IMR-90 (cell line): ENCODE results near the gene TNFRSF14. TPM values are rescaled to one million over a fixed set of nuclear protein-coding genes. Genes with fewer than 3 reads are reported as not detected.

Experiments
- ATAC-seq: fragments of 200-7000 bp; cut with Tn5 transposase; 2 replicates; pipeline ENCODE4 v1.9.1; 2020; ENCODE audit warnings: low read depth, mild to moderate bottlenecking, moderate library complexity
- BruUV-seq: library from RNA; stranded (reverse); fragments of 400-500 nt; replicated peaks from 2 replicates; lab custom pipeline; 2021; lab: Mats Ljungman, UMichigan
- CTCF ChIA-PET: fragments of 300-600 bp; formaldehyde crosslinking; extraction: SDS; loops from one replicate; lab custom pipeline; 2021; ENCODE audit warnings: antibody characterized with exemption; lab: Yijun Ruan, JAX
- POLR2A ChIA-PET: fragments of 300-600 bp; sonication (Branson Sonifier 250); formaldehyde crosslinking; loops from one replicate; lab custom pipeline; 2022; ENCODE audit warnings: antibody characterized with exemption; ENCODE audit not compliant: unreplicated experiment; lab: Charles Lee
- DNase-seq: peaks from one replicate; pipeline ENCODE4 v3.0.0; 2013
- H2AFZ ChIP-seq: replicated peaks from 2 replicates; pipeline ENCODE3; 2013; ENCODE audit warnings: low read length, mild to moderate bottlenecking; ENCODE audit not compliant: poor library complexity
- H2AK5ac ChIP-seq: 2 replicates; pipeline ENCODE4 v1.6.1; 2013; ENCODE audit warnings: low read depth, low read length, inconsistent platforms
- H2AK9ac ChIP-seq: replicated peaks from 2 replicates; pipeline ENCODE3; 2013; ENCODE audit warnings: mild to moderate bottlenecking, low read depth, low read length, moderate library complexity; ENCODE audit not compliant: poor library complexity
- H2BK120ac ChIP-seq: 2 replicates; pipeline ENCODE4 v1.6.1; 2013; ENCODE audit warnings: low read depth, low read length, inconsistent platforms
- H2BK15ac ChIP-seq: 3 replicates; pipeline ENCODE4 v1.6.1; 2013; ENCODE audit warnings: low read depth, low read length, inconsistent platforms
- H2BK20ac ChIP-seq: 2 replicates; pipeline ENCODE4 v1.6.1; 2013; ENCODE audit warnings: low read depth, mild to moderate bottlenecking, inconsistent platforms, low read length, moderate library complexity
- H2BK5ac ChIP-seq: 2 replicates; pipeline ENCODE4 v1.6.1; 2013; ENCODE audit warnings: mild to moderate bottlenecking, low read depth, low read length, inconsistent platforms; ENCODE audit not compliant: poor library complexity, severe bottlenecking
- H3K14ac ChIP-seq: replicated peaks from 2 replicates; pipeline ENCODE4 v1.6.1; 2013; ENCODE audit warnings: low read depth, low read length, inconsistent platforms
- H3K18ac ChIP-seq: 2 replicates; pipeline ENCODE4 v1.6.1; 2013; ENCODE audit warnings: low read depth, low read length, control low read depth
- H3K23ac ChIP-seq: 2 replicates; pipeline ENCODE4 v1.6.1; 2013; ENCODE audit warnings: low read depth, low read length, inconsistent platforms
- H3K27ac ChIP-seq: 2 replicates; pipeline ENCODE4 v1.5.1; 2013; ENCODE audit warnings: mild to moderate bottlenecking, control low read depth, low read length; ENCODE audit not compliant: insufficient read depth
- H3K27me3 ChIP-seq: 2 replicates; pipeline ENCODE4 v1.6.1; 2013; ENCODE audit warnings: low read length; ENCODE audit not compliant: control insufficient read depth, insufficient read depth
- H3K36me3 ChIP-seq: 2 replicates; pipeline ENCODE4 v1.6.1; 2013; ENCODE audit warnings: low read length, mixed read lengths; ENCODE audit not compliant: control insufficient read depth, insufficient read depth
- H3K4ac ChIP-seq: 2 replicates; pipeline ENCODE4 v1.6.1; 2013; ENCODE audit warnings: low read depth, low read length, inconsistent platforms
- H3K4me1 ChIP-seq: 2 replicates; pipeline ENCODE4 v1.6.1; 2013; ENCODE audit warnings: low read length, mixed read lengths; ENCODE audit not compliant: control insufficient read depth, insufficient read depth
- H3K4me2 ChIP-seq: 2 replicates; pipeline ENCODE4 v1.6.1; 2013; ENCODE audit warnings: low read depth, mild to moderate bottlenecking, control low read depth, low read length, moderate library complexity
- H3K4me3 ChIP-seq: 2 replicates; pipeline ENCODE4 v1.5.1; 2013; ENCODE audit warnings: low read depth, mild to moderate bottlenecking, control low read depth, low read length, moderate library complexity; ENCODE audit not compliant: insufficient read depth
- H3K56ac ChIP-seq: 2 replicates; pipeline ENCODE4 v1.6.1; 2013; ENCODE audit warnings: low read length, inconsistent platforms; ENCODE audit not compliant: insufficient read depth; ENCODE audit errors: extremely low read depth
- H3K79me1 ChIP-seq, 2 experiments: 2 replicates each; pipeline ENCODE4 v1.6.1; 2013; ENCODE audit warnings: low read length in 2 of 2, inconsistent platforms in 1 of 2, low read depth in 1 of 2
- H3K9ac ChIP-seq: 2 replicates; pipeline ENCODE4 v1.6.1; 2013; ENCODE audit warnings: low read depth, low read length, control low read depth
- H3K9me1 ChIP-seq: 2 replicates; pipeline ENCODE4 v1.6.1; 2013; ENCODE audit warnings: low read length, inconsistent platforms; ENCODE audit not compliant: insufficient read depth
- H3K9me3 ChIP-seq: 2 replicates; pipeline ENCODE4 v1.6.1; 2013; ENCODE audit warnings: low read length; ENCODE audit not compliant: control insufficient read depth, insufficient read depth
- H4K20me1 ChIP-seq: 2 replicates; pipeline ENCODE4 v1.6.1; 2013; ENCODE audit warnings: low read length, inconsistent platforms; ENCODE audit not compliant: insufficient read depth
- H4K5ac ChIP-seq: 2 replicates; pipeline ENCODE4 v1.6.1; 2013; ENCODE audit warnings: mild to moderate bottlenecking, low read depth, low read length, control low read depth
- H4K8ac ChIP-seq, 2 experiments: 2 replicates each; pipeline ENCODE4 v1.6.1; 2013; ENCODE audit warnings: low read depth in 2 of 2, low read length in 2 of 2, control low read depth in 1 of 2, inconsistent platforms in 1 of 2
- H4K91ac ChIP-seq: 2 replicates; pipeline ENCODE4 v1.6.1; 2013; ENCODE audit warnings: low read depth, low read length, inconsistent platforms; ENCODE audit not compliant: insufficient read depth
- BHLHE40 ChIP-seq: fragments of 150-350 bp; IDR thresholded peaks from 2 replicates; pipeline ENCODE4 v1.6.1; 2016; ENCODE audit warnings: mild to moderate bottlenecking, low read depth, low read length
- CEBPB ChIP-seq: IDR thresholded peaks from 2 replicates; pipeline ENCODE4 v1.6.1; 2012; ENCODE audit warnings: low read depth, low read length, improper control_type of control experiment
- CHD1 ChIP-seq: IDR thresholded peaks from 2 replicates; pipeline ENCODE4 v1.6.1; 2012; ENCODE audit warnings: low read depth, low read length, improper control_type of control experiment
- FOS ChIP-seq: fragments of 150-350 bp; IDR thresholded peaks from 2 replicates; pipeline ENCODE4 v1.6.1; 2016; ENCODE audit warnings: low read depth, low read length
- MAFK ChIP-seq: IDR thresholded peaks from 2 replicates; pipeline ENCODE4 v1.6.1; 2012; ENCODE audit warnings: low read depth, low read length, improper control_type of control experiment
- MAZ ChIP-seq: IDR thresholded peaks from 2 replicates; pipeline ENCODE4 v1.6.1; 2012; ENCODE audit warnings: low read depth, mild to moderate bottlenecking, low read length, improper control_type of control experiment, moderate library complexity, borderline replicate concordance
- MXI1 ChIP-seq: IDR thresholded peaks from 2 replicates; pipeline ENCODE4 v1.6.1; 2012; ENCODE audit warnings: low read depth, mild to moderate bottlenecking, low read length, moderate library complexity, borderline replicate concordance
- NFE2L2 ChIP-seq: fragments of 150-350 bp; IDR thresholded peaks from 2 replicates; pipeline ENCODE4 v1.6.1; 2016; ENCODE audit warnings: low read depth, mild to moderate bottlenecking, low read length
- POLR2A ChIP-seq: IDR thresholded peaks from 2 replicates; pipeline ENCODE4 v1.6.1; 2012; ENCODE audit warnings: mild to moderate bottlenecking, low read depth, low read length
- RAD21 ChIP-seq: IDR thresholded peaks from 2 replicates; pipeline ENCODE4 v1.6.1; 2012; ENCODE audit warnings: low read length, improper control_type of control experiment
- RCOR1 ChIP-seq: IDR thresholded peaks from 2 replicates; pipeline ENCODE4 v1.6.1; 2012; ENCODE audit warnings: mild to moderate bottlenecking, low read length, improper control_type of control experiment; ENCODE audit not compliant: insufficient replicate concordance
- RFX5 ChIP-seq: IDR thresholded peaks from 2 replicates; pipeline ENCODE4 v1.8.0; 2012; ENCODE audit warnings: low read depth, mild to moderate bottlenecking, low read length, moderate library complexity
- SMC3 ChIP-seq: fragments of 150-350 bp; IDR thresholded peaks from 2 replicates; pipeline ENCODE4 v1.6.1; 2016; ENCODE audit warnings: low read depth, mild to moderate bottlenecking, antibody characterized with exemption, low read length, moderate library complexity
- USF2 ChIP-seq: fragments of 150-350 bp; IDR thresholded peaks from 2 replicates; pipeline ENCODE4 v1.6.1; 2017; ENCODE audit warnings: mild to moderate bottlenecking, antibody characterized with exemption, low read length, low read depth
- WGBS, 2 experiments: methylation state at CpG; one replicate each; pipeline versions ENCODE4 v1.1.5 to v1.1.7; 2013; ENCODE audit warnings: missing lambda C conversion rate in 2 of 2; ENCODE audit not compliant: insufficient read length in 1 of 2; ENCODE audit errors: extremely low coverage in 2 of 2; 5-methylcytosine and 5-hydroxymethylcytosine counted together
- dilution Hi-C: fragments of 300-500 bp; cut with HindIII; formaldehyde crosslinking; loops from one replicate; pipeline ENCODE4 v1.14.3; 2018; ENCODE audit warnings: low sequenced_read_pairs; ENCODE audit not compliant: unreplicated experiment
- in situ Hi-C: fragments of 300-500 bp; cut with MboI; formaldehyde crosslinking; loops from 3 replicates; pipeline ENCODE4 v1.14.3; 2019; ENCODE audit warnings: low sequenced_read_pairs, inconsistent platforms, mixed read lengths
- intact Hi-C: fragments of 100-400 bp; cut with micrococcal nuclease; formaldehyde crosslinking; loops from 2 replicates; pipeline ENCODE4 v1.10.0; 2022
- polyA plus RNA-seq, 3 experiments: library from polyadenylated mRNA; depleted of rRNA; stranded (reverse); fragments of >200 nt; gene quantifications; 2 replicates each; pipeline ENCODE4 v1.2.3, GENCODE V29; 2012; ENCODE audit warnings: low replicate concordance in 1 of 3
- total RNA-seq: library from RNA; depleted of rRNA; stranded (reverse); fragments of >200 nt; gene quantifications from 2 replicates; pipeline ENCODE4 v1.2.3, GENCODE V29; 2012
- TF ChIP-seq, protein P1 (sequence below): fragments of 150-350 bp; IDR thresholded peaks from 2 replicates; pipeline ENCODE4 v1.6.1; 2016; ENCODE audit warnings: low read depth, mild to moderate bottlenecking, low read length, moderate library complexity, borderline replicate concordance
- TF ChIP-seq, protein P2 (sequence below): conservative IDR thresholded peaks from 2 replicates; pipeline ENCODE4 v1.5.1; 2012; ENCODE audit warnings: mild to moderate bottlenecking, low read depth, low read length, improper control_type of control experiment

Gene TNFRSF14
- total and polyA plus RNA-seq, 2 of the 4 experiments (the other 2 are of a cell fraction) = 1.3 to 4.2 TPM

DNA sequence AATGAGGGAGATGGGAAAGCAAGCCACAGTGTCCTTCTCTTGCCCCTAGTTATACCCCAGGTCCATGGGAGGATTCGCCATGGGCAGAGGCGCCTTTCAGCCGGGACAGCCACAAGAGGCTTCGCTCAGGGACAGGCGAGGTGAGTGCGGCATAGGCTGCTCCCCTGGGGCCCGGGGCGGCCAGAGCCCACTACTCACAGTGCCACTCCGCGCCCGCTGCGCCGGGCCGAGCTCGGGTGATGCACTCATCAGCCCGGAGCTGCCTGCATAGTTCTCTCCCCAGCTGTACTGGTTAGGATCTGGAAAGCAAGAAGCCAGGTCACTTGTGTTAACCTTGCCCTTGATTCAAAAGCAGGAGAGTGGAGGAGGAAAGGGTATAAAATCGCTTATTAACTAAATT lies 38.2 kb upstream of the TNFRSF14 start:
- Histone ChIP-seq H4K8ac (no peak overlapping the region), H2BK20ac (no peak overlapping the region), H3K79me1 (peaks cover 6 to 27% of the 10 kb centered on the region in 2 experiments), H3K14ac (no peak overlapping the region), H3K23ac (no peak overlapping the region), H4K5ac (no peak overlapping the region), H3K36me3 (peaks cover 76% of the 10 kb centered on the region), H4K91ac (no peak overlapping the region), H2BK15ac (no peak overlapping the region), H3K27ac (no peak overlapping the region), H2AK9ac (no peak overlapping the region), H2BK120ac (no peak overlapping the region), H3K4me2 (no peak overlapping the region), H3K4ac (no peak overlapping the region), H4K20me1 (peaks cover 19% of the 10 kb centered on the region), H3K56ac (no peak overlapping the region), H3K9me1 (peaks cover 6% of the 10 kb centered on the region), H3K18ac (no peak overlapping the region), H3K9ac (no peak overlapping the region), H2AK5ac (no peak overlapping the region), H3K4me3 (no peak overlapping the region), H3K27me3 (no peaks in the 10 kb centered on the region), H3K4me1 (peaks cover under 1% of the 10 kb centered on the region), H2AFZ (no peak overlapping the region), H2BK5ac (no peak overlapping the region), H3K9me3 (no peaks in the 10 kb centered on the region)
- ChIA-PET CTCF (no interaction called here), POLR2A (no interaction called here)
- TF ChIP-seq, protein P1, sequence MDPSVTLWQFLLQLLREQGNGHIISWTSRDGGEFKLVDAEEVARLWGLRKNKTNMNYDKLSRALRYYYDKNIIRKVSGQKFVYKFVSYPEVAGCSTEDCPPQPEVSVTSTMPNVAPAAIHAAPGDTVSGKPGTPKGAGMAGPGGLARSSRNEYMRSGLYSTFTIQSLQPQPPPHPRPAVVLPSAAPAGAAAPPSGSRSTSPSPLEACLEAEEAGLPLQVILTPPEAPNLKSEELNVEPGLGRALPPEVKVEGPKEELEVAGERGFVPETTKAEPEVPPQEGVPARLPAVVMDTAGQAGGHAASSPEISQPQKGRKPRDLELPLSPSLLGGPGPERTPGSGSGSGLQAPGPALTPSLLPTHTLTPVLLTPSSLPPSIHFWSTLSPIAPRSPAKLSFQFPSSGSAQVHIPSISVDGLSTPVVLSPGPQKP = no peak
- TF ChIP-seq BHLHE40 (no peak), FOS (no peak), MXI1 (no peak), RFX5 (no peak), USF2 (no peak), NFE2L2 (no peak), RAD21 (no peak), MAZ (no peak), SMC3 (no peak), RCOR1 (no peak), CEBPB (no peak), MAFK (no peak), CHD1 (no peak), POLR2A (no peak)
- TF ChIP-seq, protein P2, sequence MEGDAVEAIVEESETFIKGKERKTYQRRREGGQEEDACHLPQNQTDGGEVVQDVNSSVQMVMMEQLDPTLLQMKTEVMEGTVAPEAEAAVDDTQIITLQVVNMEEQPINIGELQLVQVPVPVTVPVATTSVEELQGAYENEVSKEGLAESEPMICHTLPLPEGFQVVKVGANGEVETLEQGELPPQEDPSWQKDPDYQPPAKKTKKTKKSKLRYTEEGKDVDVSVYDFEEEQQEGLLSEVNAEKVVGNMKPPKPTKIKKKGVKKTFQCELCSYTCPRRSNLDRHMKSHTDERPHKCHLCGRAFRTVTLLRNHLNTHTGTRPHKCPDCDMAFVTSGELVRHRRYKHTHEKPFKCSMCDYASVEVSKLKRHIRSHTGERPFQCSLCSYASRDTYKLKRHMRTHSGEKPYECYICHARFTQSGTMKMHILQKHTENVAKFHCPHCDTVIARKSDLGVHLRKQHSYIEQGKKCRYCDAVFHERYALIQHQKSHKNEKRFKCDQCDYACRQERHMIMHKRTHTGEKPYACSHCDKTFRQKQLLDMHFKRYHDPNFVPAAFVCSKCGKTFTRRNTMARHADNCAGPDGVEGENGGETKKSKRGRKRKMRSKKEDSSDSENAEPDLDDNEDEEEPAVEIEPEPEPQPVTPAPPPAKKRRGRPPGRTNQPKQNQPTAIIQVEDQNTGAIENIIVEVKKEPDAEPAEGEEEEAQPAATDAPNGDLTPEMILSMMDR = no peak
- WGBS, 2 experiments = 97% methylated on average over 11 of the region's 17 CpGs; no CpG with 5 or more reads in 1 of the 2 experiments
- DNase-seq (no peak), ATAC-seq (no peak)
- BruUV-seq = no TSS peak
- dilution Hi-C loops (no loop called here), in situ Hi-C loops (no loop called here), intact Hi-C loops (no loop called here)
